Psoas muscle (tissue), 8 donors: ENCODE data around the gene GTPBP1. TPM values are rescaled to one million over a fixed set of nuclear protein-coding genes. Genes with fewer than 3 reads are reported as not detected.

Experiments
- ATAC-seq, 4 donors: fragments of 200-7000 bp; cut with Tn5 transposase; one replicate each; pipeline ENCODE4 v1.9.1; 2020; ENCODE audit warnings: moderate library complexity in 3 of 4, mild to moderate bottlenecking in 2 of 4
- DNase-seq, 2 donors: peaks; one replicate each; pipeline ENCODE4 v3.0.0-alpha.2; 2020
- H3K27ac ChIP-seq: fragments of 200-600 bp; one replicate; pipeline ENCODE4 v1.8.0; 2022
- H3K27me3 ChIP-seq, 3 donors: fragments of 200-600 bp in 1 of 3; one replicate each; pipeline versions ENCODE4 v1.6.1 to v1.8.0; 2013 to 2022; ENCODE audit warnings: low read length in 2 of 3, mild to moderate bottlenecking in 2 of 3, moderate library complexity in 1 of 3; ENCODE audit not compliant: insufficient read depth in 3 of 3
- H3K36me3 ChIP-seq, 2 donors: fragments of 200-600 bp in 1 of 2; one replicate each; pipeline versions ENCODE4 v1.6.1 to v1.8.0; 2013 to 2022; ENCODE audit warnings: low read depth in 1 of 2, mild to moderate bottlenecking in 1 of 2, moderate library complexity in 1 of 2; ENCODE audit not compliant: insufficient read depth in 1 of 2
- H3K4me1 ChIP-seq: fragments of 200-600 bp; one replicate; pipeline ENCODE4 v1.8.0; 2022
- H3K4me3 ChIP-seq: fragments of 200-600 bp; one replicate; pipeline ENCODE4 v1.8.0; 2022; ENCODE audit warnings: mild to moderate bottlenecking
- H3K9me3 ChIP-seq: fragments of 200-600 bp; one replicate; pipeline ENCODE4 v1.8.0; 2022
- WGBS, 3 donors: extraction: QIAGEN DNeasy Blood & Tissue Kit; methylation state at CpG; one replicate each; pipeline versions ENCODE4 v1.1.6 to v1.1.7; 2013; 5-methylcytosine and 5-hydroxymethylcytosine counted together
- intact Hi-C, 2 donors: fragments of 100-400 bp; cut with DNase I; formaldehyde crosslinking; loops; one replicate each; pipeline versions ENCODE4 v1.11.0 to v1.14.2; 2022
- polyA plus RNA-seq, 3 donors: library from polyadenylated mRNA; stranded (reverse); fragments of 200-250 nt; gene quantifications; one replicate each; pipeline ENCODE4 v1.2.3, GENCODE V29; 2013
- total RNA-seq, 4 donors: library from RNA; stranded (reverse); fragmentation: NEBNext Ultra II Directional in 2 of 4; extraction: Animal tissue kit (Norgen Biotek cat#: 25700) in 2 of 4; gene quantifications; one replicate each; pipeline versions ENCODE4 v1.2.1 to v1.2.4, GENCODE V29; 2021 to 2023
- TF ChIP-seq, protein P1 (sequence below): fragments of 200-600 bp; IDR thresholded peaks from one replicate; pipeline ENCODE4 v1.8.0; 2022; ENCODE audit warnings: antibody characterized with exemption
- donor health status: healthy with polysubstance abuse.
- donor health status: DM: no; HTN: no; CAD: no; lungs with moderate emphysema.
- donor health status: Bipolar disorder and iron deficiency.
- donor health status: healthy.
- donor health status: DM: yes; HTN: yes; CAD: no.
- donor health status: DM: no; HTN: no; CAD: no.
- donor health status: DM: no; HTN: no; CAD: no.
- donor health status: DM: yes; HTN: yes; CAD: no.

Gene GTPBP1
- total and polyA plus RNA-seq, 7 donors = 16.4 to 46.1 (median 24.3) TPM

DNA sequence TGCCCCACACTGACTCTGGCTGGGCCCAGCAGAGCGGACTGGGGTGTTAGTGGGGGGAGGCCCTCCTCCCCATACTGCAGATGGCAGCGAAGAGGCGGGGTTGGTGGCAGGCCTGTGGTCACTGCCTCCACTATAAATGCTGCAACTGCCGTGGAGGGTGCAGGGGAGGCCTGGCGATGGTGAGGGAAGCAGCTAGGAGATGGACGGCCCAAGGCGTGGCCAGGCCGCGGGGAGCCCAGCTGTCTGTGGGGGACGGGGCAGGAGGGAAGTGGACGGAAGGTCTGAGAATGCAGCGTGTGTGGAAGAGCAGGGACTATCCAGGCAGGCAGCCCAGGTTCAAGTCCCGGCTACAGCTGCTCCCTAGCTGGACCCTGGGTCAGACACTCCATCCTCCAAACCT, 69.9 kb downstream of the GTPBP1 start:
- no peaks in the 10 kb centered on the region for H3K9me3 ChIP-seq
- WGBS, 3 donors = 71 to 74% (median 73%) methylated on average over 13 of the region's 13 CpGs
- TF ChIP-seq, protein P1, sequence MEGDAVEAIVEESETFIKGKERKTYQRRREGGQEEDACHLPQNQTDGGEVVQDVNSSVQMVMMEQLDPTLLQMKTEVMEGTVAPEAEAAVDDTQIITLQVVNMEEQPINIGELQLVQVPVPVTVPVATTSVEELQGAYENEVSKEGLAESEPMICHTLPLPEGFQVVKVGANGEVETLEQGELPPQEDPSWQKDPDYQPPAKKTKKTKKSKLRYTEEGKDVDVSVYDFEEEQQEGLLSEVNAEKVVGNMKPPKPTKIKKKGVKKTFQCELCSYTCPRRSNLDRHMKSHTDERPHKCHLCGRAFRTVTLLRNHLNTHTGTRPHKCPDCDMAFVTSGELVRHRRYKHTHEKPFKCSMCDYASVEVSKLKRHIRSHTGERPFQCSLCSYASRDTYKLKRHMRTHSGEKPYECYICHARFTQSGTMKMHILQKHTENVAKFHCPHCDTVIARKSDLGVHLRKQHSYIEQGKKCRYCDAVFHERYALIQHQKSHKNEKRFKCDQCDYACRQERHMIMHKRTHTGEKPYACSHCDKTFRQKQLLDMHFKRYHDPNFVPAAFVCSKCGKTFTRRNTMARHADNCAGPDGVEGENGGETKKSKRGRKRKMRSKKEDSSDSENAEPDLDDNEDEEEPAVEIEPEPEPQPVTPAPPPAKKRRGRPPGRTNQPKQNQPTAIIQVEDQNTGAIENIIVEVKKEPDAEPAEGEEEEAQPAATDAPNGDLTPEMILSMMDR = no peak
- no peak overlapping the region for H3K27ac ChIP-seq
- intact Hi-C loops = no loop called here
- DNase-seq = no peak
- H3K27me3 ChIP-seq = no peaks in the 10 kb centered on the region
- no peak overlapping the region for H3K4me3 ChIP-seq
- ATAC-seq = no peak
- no peaks in the 10 kb centered on the region for H3K4me1 ChIP-seq
- H3K36me3 ChIP-seq = peaks cover 0 to 16% of the 10 kb centered on the region in 2 donors

DNA sequence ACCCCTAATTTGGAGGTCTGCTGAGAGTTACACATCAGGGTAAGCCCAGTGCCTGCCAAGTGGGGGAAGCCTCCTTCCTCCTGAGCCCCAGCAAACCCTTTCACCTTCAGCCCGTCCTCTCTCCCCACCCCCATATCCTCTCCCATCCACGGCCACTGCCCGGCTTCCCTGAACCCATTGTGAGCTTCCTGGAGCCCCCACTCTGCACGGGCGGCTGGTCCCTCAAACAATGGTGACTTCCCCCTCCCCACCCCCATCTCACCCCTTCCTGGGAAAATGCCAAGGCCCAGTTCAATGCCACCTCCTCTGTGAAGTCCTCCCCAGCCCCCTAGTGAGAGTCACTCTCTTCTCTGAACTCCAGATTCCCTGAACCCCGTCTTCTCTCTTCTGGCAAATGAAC, 70.3 kb downstream of the GTPBP1 start:
- DNase-seq = no peak
- intact Hi-C loops = no loop called here
- no peak overlapping the region for H3K27ac ChIP-seq
- WGBS, 3 donors = 55 to 76% (median 59%) methylated on average over 6 of the region's 6 CpGs
- ATAC-seq = no peak
- no peaks in the 10 kb centered on the region for H3K4me1 ChIP-seq
- no peaks in the 10 kb centered on the region for H3K27me3 ChIP-seq
- TF ChIP-seq, protein P1 = no peak
- peaks cover 0 to 18% of the 10 kb centered on the region in 2 donors for H3K36me3 ChIP-seq
- H3K4me3 ChIP-seq = no peak overlapping the region
- H3K9me3 ChIP-seq = no peaks in the 10 kb centered on the region

DNA sequence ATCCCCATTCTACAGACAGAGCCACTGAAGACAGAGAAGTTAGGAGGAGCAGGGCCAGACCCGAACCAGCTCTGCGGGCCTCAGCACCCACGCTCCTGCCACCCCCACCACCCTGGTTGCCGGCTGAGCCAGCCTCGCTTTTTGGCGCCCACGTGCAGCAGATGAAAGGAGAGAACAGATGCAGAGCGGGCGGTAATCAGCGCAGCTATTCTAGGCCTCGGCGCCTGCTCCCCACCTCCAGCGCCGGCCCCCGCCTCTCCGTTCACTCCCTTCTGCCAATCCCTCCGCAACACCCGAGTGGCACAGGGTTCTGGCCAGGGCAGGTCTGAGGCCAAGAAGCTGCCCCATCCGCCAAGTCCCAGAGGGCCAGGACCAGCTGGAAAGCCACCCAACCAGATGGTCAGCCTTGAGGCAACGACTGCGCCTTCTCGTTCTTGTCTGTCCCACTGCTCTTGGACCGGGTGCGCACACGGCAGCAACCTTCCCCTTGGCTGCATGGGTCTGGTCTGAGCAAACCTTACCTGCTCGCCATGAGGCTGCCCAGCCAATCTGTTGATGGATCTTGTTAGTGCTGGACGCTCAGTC, 71.4 kb downstream of the GTPBP1 start:
- DNase-seq = peak in 1 of 2 donors; percentile 79
- no peak overlapping the region for H3K4me3 ChIP-seq
- H3K27ac ChIP-seq = no peak overlapping the region

DNA sequence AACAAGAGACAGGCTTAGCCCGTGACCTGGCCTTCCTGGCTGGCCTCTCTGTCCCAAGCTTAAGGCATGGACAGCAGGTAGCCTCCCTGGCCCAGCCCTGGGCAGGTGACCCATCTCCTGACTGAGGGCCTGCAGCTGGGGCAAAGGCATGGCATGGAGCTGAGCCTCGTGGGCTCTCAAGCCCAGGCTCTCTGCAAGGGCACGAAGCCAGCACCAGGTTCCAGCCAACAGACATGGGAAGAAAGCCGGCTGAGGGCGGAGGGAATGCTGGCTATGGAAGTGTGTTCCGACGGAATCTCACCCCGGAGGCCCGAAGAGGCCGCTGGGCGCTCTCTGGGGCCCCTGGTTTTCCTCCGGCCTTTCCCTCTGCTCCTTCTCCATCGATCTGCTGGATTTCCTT, 75.3 kb downstream of the GTPBP1 start:
- TF ChIP-seq, protein P1 = no peak
- no peaks in the 10 kb centered on the region for H3K9me3 ChIP-seq
- no peaks in the 10 kb centered on the region for H3K27me3 ChIP-seq
- ATAC-seq (no peak), DNase-seq (peak in 1 of 2 donors; percentile 60)
- WGBS, 3 donors = 31 to 58% (median 54%) methylated on average over 12 to 13 of the region's 13 CpGs
- no peaks in the 10 kb centered on the region for H3K4me1 ChIP-seq
- no peak overlapping the region for H3K27ac ChIP-seq
- peaks cover 0 to 18% of the 10 kb centered on the region in 2 donors for H3K36me3 ChIP-seq
- H3K4me3 ChIP-seq = no peak overlapping the region
- intact Hi-C loops = no loop called here

More for the DNA sequence above, 71.4 kb downstream of the GTPBP1 start:
- Histone ChIP-seq H3K9me3 (no peaks in the 10 kb centered on the region), H3K4me1 (no peaks in the 10 kb centered on the region), H3K36me3 (peaks cover 0 to 18% of the 10 kb centered on the region in 2 donors), H3K27me3 (no peaks in the 10 kb centered on the region)
- WGBS, 3 donors = 40 to 64% (median 52%) methylated on average over 24 to 27 of the region's 27 CpGs
- peak; percentile 74 to 91 (median 85) for ATAC-seq
- intact Hi-C loops = no loop called here
- TF ChIP-seq, protein P1 = no peak
